K562 (cell line): ENCODE results near the gene IPO11. TPM values are rescaled to one million over a fixed set of nuclear protein-coding genes. Genes with fewer than 3 reads are reported as not detected.
A peak's percentile ranks its signal among the peaks of the same experiment; 100 is the strongest.

Experiments
- ATAC-seq: fragments of 200-7000 bp; cut with Tn5 transposase; 3 replicates; pipeline ENCODE4 v1.9.1; 2020; ENCODE audit warnings: moderate library complexity
- BruUV-seq: library from RNA; stranded (reverse); fragments of 400-500 nt; replicated peaks from 2 replicates; lab custom pipeline; 2021; lab: Mats Ljungman, UMichigan
- CTCF ChIA-PET: fragments of 300-600 bp; formaldehyde crosslinking; extraction: SDS; loops from one replicate; lab custom pipeline; 2021; ENCODE audit warnings: low intra/inter-chr PET ratio; lab: Yijun Ruan, JAX
- POLR2A ChIA-PET: fragments of 300-600, 350-650 bp; sonication (Branson Sonifier 250); formaldehyde crosslinking; extraction: SDS; loops from one replicate; lab custom pipeline; 2021; ENCODE audit warnings: antibody characterized with exemption, inconsistent platforms; lab: Yijun Ruan, JAX
- DNase-seq, 4 experiments: peaks; one replicate each; pipeline versions ENCODE4 v3.0.0 to v3.0.0-alpha.2; 2011 to 2018; ENCODE audit warnings: low spot score in 3 of 4, mixed read lengths in 3 of 4; ENCODE audit errors: extremely low read depth in 1 of 4
- FAIRE-seq: peaks from 2 replicates; lab custom pipeline; 2011; peaks lifted over from hg19 to GRCh38; lab: Jason Lieb, UNC
- H2AFZ ChIP-seq: 2 replicates; pipeline ENCODE4 v1.6.0; 2011; ENCODE audit warnings: low read depth, low read length, control low read depth, inconsistent platforms
- H3K27ac ChIP-seq: fragments of 200-600 bp; 3 replicates; pipeline ENCODE4 v1.8.0; 2011; ENCODE audit warnings: low read depth, mild to moderate bottlenecking, control low read depth, inconsistent platforms, low read length, moderate library complexity, mixed read lengths; ENCODE audit errors: extremely low read depth
- H3K27me3 ChIP-seq, 2 experiments: fragments of 300-600 bp in 1 of 2; 2 replicates in 1 of 2; 3 replicates in 1 of 2; pipeline versions ENCODE4 v1.6.0 to v1.8.0; 2011; ENCODE audit warnings: inconsistent platforms in 2 of 2, low read length in 2 of 2, mild to moderate bottlenecking in 1 of 2, mixed read lengths in 1 of 2, moderate library complexity in 1 of 2; ENCODE audit not compliant: control insufficient read depth in 2 of 2, insufficient read depth in 2 of 2
- H3K36me3 ChIP-seq: fragments of 300-600 bp; 3 replicates; pipeline ENCODE4 v1.8.0; 2011; ENCODE audit warnings: mild to moderate bottlenecking, low read length, inconsistent platforms; ENCODE audit not compliant: control insufficient read depth, insufficient read depth
- H3K4me1 ChIP-seq, 2 experiments: fragments of 200-600 bp in 1 of 2; replicated peaks in 1 of 2; 2 replicates in 1 of 2; 3 replicates in 1 of 2; pipeline versions ENCODE4 v1.5.1 to v1.8.0; 2011; ENCODE audit warnings: inconsistent platforms in 2 of 2, low read length in 2 of 2, mild to moderate bottlenecking in 1 of 2, mixed read lengths in 1 of 2, moderate library complexity in 1 of 2; ENCODE audit not compliant: control insufficient read depth in 2 of 2, insufficient read depth in 2 of 2
- H3K4me2 ChIP-seq: 2 replicates; pipeline ENCODE4 v1.6.1; 2011; ENCODE audit warnings: low read length, control low read depth, inconsistent platforms, mixed read lengths; ENCODE audit not compliant: insufficient read depth
- H3K4me3 ChIP-seq: fragments of 200-600 bp; sonication (generic), shearing (Covaris generic); 2 replicates; pipeline ENCODE4 v1.5.1; 2016; ENCODE audit warnings: control low read depth, inconsistent platforms
- H3K79me2 ChIP-seq: fragments of 200-600 bp; 3 replicates; pipeline ENCODE4 v1.8.0; 2011; ENCODE audit warnings: low read length, inconsistent platforms; ENCODE audit not compliant: control insufficient read depth, insufficient read depth
- H3K9ac ChIP-seq, 2 experiments: 2 replicates each; pipeline versions ENCODE4 v1.6.0 to v1.6.1; 2011; ENCODE audit warnings: low read depth in 2 of 2, low read length in 2 of 2, control low read depth in 1 of 2, inconsistent platforms in 1 of 2, mild to moderate bottlenecking in 1 of 2, mixed read lengths in 1 of 2; ENCODE audit not compliant: insufficient read depth in 1 of 2
- H3K9me1 ChIP-seq: one replicate; pipeline ENCODE4 v1.6.0; 2011; ENCODE audit warnings: inconsistent platforms, mild to moderate bottlenecking, low read length, moderate library complexity; ENCODE audit not compliant: control insufficient read depth, insufficient read depth
- H3K9me3 ChIP-seq: replicated peaks from 2 replicates; pipeline ENCODE4 v1.5.1; 2011; ENCODE audit warnings: low read depth, low read length, inconsistent platforms; ENCODE audit not compliant: control insufficient read depth, insufficient read depth
- H4K20me1 ChIP-seq: replicated peaks from 2 replicates; pipeline ENCODE4 v1.6.1; 2011; ENCODE audit warnings: low read length, inconsistent platforms, mixed read lengths; ENCODE audit not compliant: control insufficient read depth, insufficient read depth
- BRD4 ChIP-seq: fragments of 200-600 bp; sonication (generic); IDR thresholded peaks from 2 replicates; pipeline ENCODE4 v1.6.1; 2017; ENCODE audit warnings: inconsistent platforms
- CBX3 ChIP-seq, 2 experiments: IDR thresholded peaks; 1 replicate in 1 of 2; 2 replicates in 1 of 2; pipeline ENCODE4 v1.6.1; 2012; ENCODE audit warnings: inconsistent platforms in 2 of 2, low read length in 2 of 2, borderline replicate concordance in 1 of 2, control low read depth in 1 of 2
- ELK3 ChIP-seq: fragments of 450-650 bp; formaldehyde crosslinking; IDR thresholded peaks from 2 replicates; pipeline ENCODE4 v1.4.0; 2020; ENCODE audit warnings: mild to moderate bottlenecking
- FOXK2 ChIP-seq, 2 experiments: fragments of 450-650 bp; IDR thresholded peaks in 1 of 2; conservative IDR thresholded peaks in 1 of 2; 2 replicates each; pipeline ENCODE4 v1.6.1; 2016; ENCODE audit warnings: low read depth in 2 of 2, mild to moderate bottlenecking in 1 of 2
- PHF8 ChIP-seq: fragments of 200-600 bp; sonication (generic); IDR thresholded peaks from 2 replicates; pipeline ENCODE4 v1.6.1; 2012; ENCODE audit warnings: mixed run types, mild to moderate bottlenecking, inconsistent platforms, low read length, moderate library complexity, borderline replicate concordance
- RBM39 ChIP-seq: fragments of 200-400 bp; formaldehyde crosslinking; optimal IDR thresholded peaks from 2 replicates; pipeline ENCODE3; 2018; ENCODE audit warnings: low read depth, low read length
- U2AF2 ChIP-seq: fragments of 200-400 bp; formaldehyde crosslinking; optimal IDR thresholded peaks from 2 replicates; pipeline ENCODE3; 2017; ENCODE audit warnings: low read depth, mild to moderate bottlenecking, low read length
- WHSC1 ChIP-seq: IDR thresholded peaks from one replicate; pipeline ENCODE4 v1.6.1; 2012; ENCODE audit warnings: low read length, control low read depth, inconsistent platforms
- WGBS: fragments of 100-300 bp; shearing (Covaris generic); methylation state at CpG from one replicate; pipeline ENCODE4 v1.1.6; 2016; ENCODE audit warnings: low coverage, mixed read lengths; ENCODE audit not compliant: insufficient coverage; ENCODE audit errors: missing lambda C conversion rate; 5-methylcytosine and 5-hydroxymethylcytosine counted together
- in situ Hi-C: fragments of 300-500 bp; cut with MboI; formaldehyde crosslinking; loops from 4 replicates; pipeline ENCODE4 v1.15.0; 2018; ENCODE audit warnings: inconsistent platforms, mixed read lengths
- intact Hi-C: fragments of 100-400 bp; cut with micrococcal nuclease; formaldehyde crosslinking; loops from 2 replicates; pipeline ENCODE4 v1.14.2; 2022
- polyA plus RNA-seq, 8 experiments: library from polyadenylated mRNA; depleted of rRNA in 4 of 8; stranded (reverse) in 5 of 8; unstranded in 3 of 8; fragments of >200 nt; fragmentation: Nextera tagmentation in 2 of 8; fragmentation: Illumina TruSeq in 1 of 8; extraction: Ambion mirVana in 2 of 8; extraction: Trizol in 1 of 8; gene quantifications; 2 replicates each; pipeline versions ENCODE4 v1.2.1 to v1.2.3, GENCODE V29; 2011 to 2014; ENCODE audit warnings: inconsistent platforms in 1 of 8, missing spikeins in 1 of 8
- total RNA-seq, 7 experiments: library from RNA; depleted of rRNA in 6 of 7; stranded (reverse); fragments of >200 nt in 6 of 7; fragmentation: Illumina TruSeq in 2 of 7; extraction: Trizol in 2 of 7; gene quantifications; 2 replicates each; pipeline versions ENCODE4 v1.2.1 to v1.2.3, GENCODE V29; 2011 to 2021; ENCODE audit warnings: low replicate concordance in 1 of 7
- TF ChIP-seq, protein P1 (sequence below): fragments of 450-650 bp; IDR thresholded peaks from 2 replicates; pipeline ENCODE4 v1.6.1; 2017; ENCODE audit warnings: antibody characterized with exemption
- TF ChIP-seq, protein P2 (sequence below): sonication (generic); formaldehyde crosslinking; IDR thresholded peaks from 2 replicates; pipeline ENCODE4 v1.8.0; 2023; ENCODE audit warnings: mild to moderate bottlenecking, missing genetic modification reagents
- TF ChIP-seq, protein P3 (sequence below): IDR thresholded peaks from 2 replicates; pipeline ENCODE4 v1.6.1; 2011; ENCODE audit warnings: borderline replicate concordance, low read depth, mild to moderate bottlenecking, moderate library complexity, low read length; ENCODE audit not compliant: insufficient read depth, poor library complexity, severe bottlenecking

IPO11 gene
- total and polyA plus RNA-seq, 9 of the 15 experiments (the other 6 are each of a cell fraction or from before 2014, with no cell fraction given), result 38.7 to 96.0 (median 70.9) TPM

DNA sequence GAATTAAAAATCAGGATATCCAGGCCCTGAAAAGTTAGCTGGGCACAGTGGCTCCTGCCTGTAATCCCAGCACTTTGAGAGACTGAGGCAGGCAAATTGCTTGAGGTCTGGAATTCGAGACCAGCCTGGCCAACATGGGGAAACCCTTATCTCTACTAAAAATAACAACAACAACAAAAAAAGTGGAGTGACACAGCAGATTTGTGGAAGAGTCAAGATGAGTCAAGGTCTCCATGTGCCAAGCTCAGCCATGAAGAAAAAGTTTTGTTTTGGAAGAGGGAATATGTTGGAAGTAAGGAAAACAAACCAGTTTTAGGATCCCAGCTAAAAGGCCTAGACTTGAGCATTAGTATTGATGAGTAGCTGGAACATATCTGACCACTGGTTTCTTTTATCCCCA, 180.8 kb downstream of the IPO11 start:
- no peak overlapping the region for H3K4me3 ChIP-seq
- CTCF ChIA-PET, result no interaction called here
- H3K4me2 ChIP-seq, result no peak overlapping the region
- ATAC-seq (peak; percentile 50), DNase-seq (peak in 2 of 4 experiments; percentile 21 to 56), FAIRE-seq (peak; percentile 71)
- H3K9me1 ChIP-seq, result no peaks in the 10 kb centered on the region
- H3K27ac ChIP-seq, result peak overlapping the region; percentile 53
- no peaks in the 10 kb centered on the region for H3K79me2 ChIP-seq
- H3K36me3 ChIP-seq, result peaks cover 50% of the 10 kb centered on the region
- WGBS, result 31% methylated on average over 1 of the region's 1 CpG
- H2AFZ ChIP-seq, result no peak overlapping the region
- peak overlapping the region in 1 of 2 experiments; percentile 3; a peak in 1 of 4 replicates for H3K9ac ChIP-seq
- no TSS peak for BruUV-seq
- no peaks in the 10 kb centered on the region for H3K27me3 ChIP-seq
- peaks cover 0 to 12% of the 10 kb centered on the region in 2 experiments; a peak in 3 of 5 replicates for H3K4me1 ChIP-seq
- H3K9me3 ChIP-seq, result no peaks in the 10 kb centered on the region
- intact Hi-C loops (no loop called here), in situ Hi-C loops (no loop called here)
- no peaks in the 10 kb centered on the region for H4K20me1 ChIP-seq
- POLR2A ChIA-PET, result interaction anchor here (1.1 kb wide), 1 partner anchor 14 kb away, joined by 3 read pairs; no protein-coding TSS in a partner anchor
- TF ChIP-seq, protein P1, sequence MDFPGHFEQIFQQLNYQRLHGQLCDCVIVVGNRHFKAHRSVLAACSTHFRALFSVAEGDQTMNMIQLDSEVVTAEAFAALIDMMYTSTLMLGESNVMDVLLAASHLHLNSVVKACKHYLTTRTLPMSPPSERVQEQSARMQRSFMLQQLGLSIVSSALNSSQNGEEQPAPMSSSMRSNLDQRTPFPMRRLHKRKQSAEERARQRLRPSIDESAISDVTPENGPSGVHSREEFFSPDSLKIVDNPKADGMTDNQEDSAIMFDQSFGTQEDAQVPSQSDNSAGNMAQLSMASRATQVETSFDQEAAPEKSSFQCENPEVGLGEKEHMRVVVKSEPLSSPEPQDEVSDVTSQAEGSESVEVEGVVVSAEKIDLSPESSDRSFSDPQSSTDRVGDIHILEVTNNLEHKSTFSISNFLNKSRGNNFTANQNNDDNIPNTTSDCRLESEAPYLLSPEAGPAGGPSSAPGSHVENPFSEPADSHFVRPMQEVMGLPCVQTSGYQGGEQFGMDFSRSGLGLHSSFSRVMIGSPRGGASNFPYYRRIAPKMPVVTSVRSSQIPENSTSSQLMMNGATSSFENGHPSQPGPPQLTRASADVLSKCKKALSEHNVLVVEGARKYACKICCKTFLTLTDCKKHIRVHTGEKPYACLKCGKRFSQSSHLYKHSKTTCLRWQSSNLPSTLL, result no peak
- TF ChIP-seq ELK3 (no peak), U2AF2 (no peak), CBX3 (IDR thresholded peaks at IDR 0.05; ENCODE audit: borderline replicate concordance in 1 of 2, low read length in 2 of 2) (no peak), WHSC1 (no peak), BRD4 (no peak), PHF8 (no peak), FOXK2 (conservative IDR thresholded peaks at IDR 0.05 in 1 of 2, IDR thresholded peaks at IDR 0.05 in 1 of 2; ENCODE audit: low read depth in 2 of 2) (peak; percentile 67 to 71; a peak in 3 of 4 replicates), RBM39 (no peak)
- TF ChIP-seq, protein P2, sequence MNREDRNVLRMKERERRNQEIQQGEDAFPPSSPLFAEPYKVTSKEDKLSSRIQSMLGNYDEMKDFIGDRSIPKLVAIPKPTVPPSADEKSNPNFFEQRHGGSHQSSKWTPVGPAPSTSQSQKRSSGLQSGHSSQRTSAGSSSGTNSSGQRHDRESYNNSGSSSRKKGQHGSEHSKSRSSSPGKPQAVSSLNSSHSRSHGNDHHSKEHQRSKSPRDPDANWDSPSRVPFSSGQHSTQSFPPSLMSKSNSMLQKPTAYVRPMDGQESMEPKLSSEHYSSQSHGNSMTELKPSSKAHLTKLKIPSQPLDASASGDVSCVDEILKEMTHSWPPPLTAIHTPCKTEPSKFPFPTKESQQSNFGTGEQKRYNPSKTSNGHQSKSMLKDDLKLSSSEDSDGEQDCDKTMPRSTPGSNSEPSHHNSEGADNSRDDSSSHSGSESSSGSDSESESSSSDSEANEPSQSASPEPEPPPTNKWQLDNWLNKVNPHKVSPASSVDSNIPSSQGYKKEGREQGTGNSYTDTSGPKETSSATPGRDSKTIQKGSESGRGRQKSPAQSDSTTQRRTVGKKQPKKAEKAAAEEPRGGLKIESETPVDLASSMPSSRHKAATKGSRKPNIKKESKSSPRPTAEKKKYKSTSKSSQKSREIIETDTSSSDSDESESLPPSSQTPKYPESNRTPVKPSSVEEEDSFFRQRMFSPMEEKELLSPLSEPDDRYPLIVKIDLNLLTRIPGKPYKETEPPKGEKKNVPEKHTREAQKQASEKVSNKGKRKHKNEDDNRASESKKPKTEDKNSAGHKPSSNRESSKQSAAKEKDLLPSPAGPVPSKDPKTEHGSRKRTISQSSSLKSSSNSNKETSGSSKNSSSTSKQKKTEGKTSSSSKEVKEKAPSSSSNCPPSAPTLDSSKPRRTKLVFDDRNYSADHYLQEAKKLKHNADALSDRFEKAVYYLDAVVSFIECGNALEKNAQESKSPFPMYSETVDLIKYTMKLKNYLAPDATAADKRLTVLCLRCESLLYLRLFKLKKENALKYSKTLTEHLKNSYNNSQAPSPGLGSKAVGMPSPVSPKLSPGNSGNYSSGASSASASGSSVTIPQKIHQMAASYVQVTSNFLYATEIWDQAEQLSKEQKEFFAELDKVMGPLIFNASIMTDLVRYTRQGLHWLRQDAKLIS, result no peak
- TF ChIP-seq, protein P3, sequence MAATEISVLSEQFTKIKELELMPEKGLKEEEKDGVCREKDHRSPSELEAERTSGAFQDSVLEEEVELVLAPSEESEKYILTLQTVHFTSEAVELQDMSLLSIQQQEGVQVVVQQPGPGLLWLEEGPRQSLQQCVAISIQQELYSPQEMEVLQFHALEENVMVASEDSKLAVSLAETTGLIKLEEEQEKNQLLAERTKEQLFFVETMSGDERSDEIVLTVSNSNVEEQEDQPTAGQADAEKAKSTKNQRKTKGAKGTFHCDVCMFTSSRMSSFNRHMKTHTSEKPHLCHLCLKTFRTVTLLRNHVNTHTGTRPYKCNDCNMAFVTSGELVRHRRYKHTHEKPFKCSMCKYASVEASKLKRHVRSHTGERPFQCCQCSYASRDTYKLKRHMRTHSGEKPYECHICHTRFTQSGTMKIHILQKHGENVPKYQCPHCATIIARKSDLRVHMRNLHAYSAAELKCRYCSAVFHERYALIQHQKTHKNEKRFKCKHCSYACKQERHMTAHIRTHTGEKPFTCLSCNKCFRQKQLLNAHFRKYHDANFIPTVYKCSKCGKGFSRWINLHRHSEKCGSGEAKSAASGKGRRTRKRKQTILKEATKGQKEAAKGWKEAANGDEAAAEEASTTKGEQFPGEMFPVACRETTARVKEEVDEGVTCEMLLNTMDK, result no peak
